Hepatocyte (in vitro differentiated cells): ENCODE results near the gene NDFIP2. TPM values are rescaled to one million over a fixed set of nuclear protein-coding genes. Genes with fewer than 3 reads are reported as not detected.
"Not testable (repeated sequence)": the region's sequence is repeated elsewhere in the genome, so short reads cannot be mapped to it uniquely, and the experiment has no call there.

Source experiments
- DNase-seq: peaks from one replicate; pipeline ENCODE4 v3.0.0-alpha.2; 2016; ENCODE audit warnings: low spot score
- H2AFZ ChIP-seq: fragments of 200-600 bp; sonication (generic); 2 replicates; pipeline ENCODE4 v1.6.0; 2016; ENCODE audit warnings: antibody characterized with exemption, mild to moderate bottlenecking
- H3K27ac ChIP-seq: fragments of 200-600 bp; sonication (generic); 2 replicates; pipeline ENCODE4 v1.5.1; 2016; ENCODE audit warnings: mild to moderate bottlenecking
- H3K27me3 ChIP-seq: fragments of 200-600 bp; sonication (generic); 2 replicates; pipeline ENCODE4 v1.6.1; 2016
- H3K36me3 ChIP-seq: fragments of 200-600 bp; sonication (generic); replicated peaks from 2 replicates; pipeline ENCODE4 v1.5.1; 2016; ENCODE audit warnings: low read depth; ENCODE audit not compliant: insufficient read depth
- H3K4me1 ChIP-seq: fragments of 200-600 bp; sonication (generic); 2 replicates; pipeline ENCODE4 v1.5.1; 2016; ENCODE audit warnings: mild to moderate bottlenecking, moderate library complexity; ENCODE audit not compliant: insufficient read depth
- H3K4me2 ChIP-seq: fragments of 200-600 bp; sonication (generic); 2 replicates; pipeline ENCODE4 v1.6.0; 2016
- H3K4me3 ChIP-seq: fragments of 200-600 bp; sonication (generic); 2 replicates; pipeline ENCODE4 v1.5.1; 2016; ENCODE audit warnings: mild to moderate bottlenecking
- H3K79me2 ChIP-seq: fragments of 200-600 bp; sonication (generic); 2 replicates; pipeline ENCODE4 v1.6.0; 2017; ENCODE audit warnings: mild to moderate bottlenecking
- H3K9me2 ChIP-seq: fragments of 200-600 bp; sonication (generic); replicated peaks from 2 replicates; pipeline ENCODE4 v1.6.0; 2017; ENCODE audit warnings: mild to moderate bottlenecking; ENCODE audit not compliant: insufficient read depth
- H3K9me3 ChIP-seq: fragments of 200-600 bp; sonication (generic); 2 replicates; pipeline ENCODE4 v1.5.1; 2016; ENCODE audit warnings: low read depth, mild to moderate bottlenecking
- H4K20me1 ChIP-seq: fragments of 200-600 bp; sonication (generic); 2 replicates; pipeline ENCODE4 v1.6.0; 2016; ENCODE audit warnings: mild to moderate bottlenecking; ENCODE audit not compliant: insufficient read depth, poor library complexity, severe bottlenecking
- CTCF ChIP-seq: fragments of 200-600 bp; sonication (generic); IDR thresholded peaks from 2 replicates; pipeline ENCODE4 v1.5.1; 2016; ENCODE audit warnings: antibody characterized with exemption, mild to moderate bottlenecking; ENCODE audit not compliant: poor library complexity
- EZH2 ChIP-seq: fragments of 200-600 bp; sonication (generic); IDR thresholded peaks from 2 replicates; pipeline ENCODE4 v1.6.1; 2016; ENCODE audit warnings: antibody characterized with exemption, mild to moderate bottlenecking, borderline replicate concordance
- EZH2phosphoT487 ChIP-seq: fragments of 200-600 bp; sonication (generic); IDR thresholded peaks from one replicate; pipeline ENCODE4 v1.6.1; 2018; ENCODE audit warnings: antibody characterized with exemption, mild to moderate bottlenecking, low read depth, moderate library complexity; ENCODE audit not compliant: unreplicated experiment, severe bottlenecking
- WGBS: methylation state at CpG from one replicate; pipeline ENCODE4 v1.1.6; 2016; ENCODE audit warnings: low lambda C conversion rate; ENCODE audit errors: missing lambda C conversion rate; 5-methylcytosine and 5-hydroxymethylcytosine counted together
- polyA plus RNA-seq: library from polyadenylated mRNA; unstranded; fragments of >200 nt; fragmentation: Nextera tagmentation; extraction: Ambion mirVana; gene quantifications from 2 replicates; pipeline ENCODE4 v1.2.1, GENCODE V29; 2016
- total RNA-seq: library from RNA; depleted of rRNA; stranded (reverse); fragments of >200 nt; gene quantifications from 2 replicates; pipeline ENCODE4 v1.2.3, GENCODE V29; 2014

Gene NDFIP2
- total and polyA plus RNA-seq, 2 experiments from 2014 or later = 54.4 to 80.2 TPM

DNA sequence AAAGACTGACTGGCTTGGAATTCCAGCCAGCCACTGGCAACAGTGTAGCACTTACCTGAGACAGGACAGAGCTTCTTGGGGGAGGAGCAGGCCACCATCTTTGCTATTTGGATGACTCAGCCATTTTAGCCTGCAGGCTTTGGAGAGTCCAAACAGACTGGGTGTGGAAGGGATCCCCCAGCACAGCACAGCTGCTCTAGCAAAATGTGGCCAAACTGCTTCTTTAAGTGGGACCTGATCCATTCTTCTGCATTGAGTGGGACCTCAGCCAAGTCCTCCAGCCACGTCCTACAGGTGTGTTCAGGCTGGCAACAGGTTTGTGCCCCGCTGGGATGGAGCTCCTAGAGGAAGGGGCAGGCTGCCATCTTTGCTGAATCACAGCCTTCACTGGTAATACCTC is 80.0 kb downstream of the NDFIP2 start:
- no peak for DNase-seq
- Histone ChIP-seq H3K9me3 (peaks cover 3% of the 10 kb centered on the region), H3K27me3 (no peaks in the 10 kb centered on the region), H3K4me1 (no peaks in the 10 kb centered on the region), H3K4me2 (no peak overlapping the region), H4K20me1 (no peaks in the 10 kb centered on the region), H3K36me3 (no peaks in the 10 kb centered on the region), H3K27ac (no peak overlapping the region), H2AFZ (no peak overlapping the region), H3K4me3 (no peak overlapping the region), H3K79me2 (no peaks in the 10 kb centered on the region), H3K9me2 (no peaks in the 10 kb centered on the region)
- TF ChIP-seq EZH2phosphoT487 = no peak
- no peak for TF ChIP-seq EZH2
- no peak for TF ChIP-seq CTCF
- WGBS = 94% methylated on average over 2 of the region's 2 CpGs

DNA sequence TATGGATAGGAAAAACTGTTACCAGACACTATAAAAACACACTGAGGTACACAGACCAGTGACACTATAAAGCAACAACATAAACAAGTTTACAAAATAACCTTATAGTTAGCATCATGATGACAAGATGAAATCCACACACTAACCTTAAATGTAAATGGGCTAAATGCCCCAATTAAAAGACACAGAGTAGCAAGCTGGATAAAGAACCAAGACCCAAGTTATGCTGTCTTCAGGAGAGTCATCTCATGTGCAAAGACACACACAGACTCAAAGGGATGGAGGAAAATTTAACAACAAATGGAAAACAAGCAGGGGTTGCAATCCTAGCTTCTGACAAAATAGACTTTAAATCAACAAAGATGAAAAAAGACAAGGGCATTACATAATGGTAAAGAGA is 81.6 kb downstream of the NDFIP2 start:
- no peaks in the 10 kb centered on the region for H3K36me3 ChIP-seq
- H3K4me1 ChIP-seq = no peaks in the 10 kb centered on the region
- no peak overlapping the region for H3K4me3 ChIP-seq
- no peak overlapping the region for H2AFZ ChIP-seq
- no peak overlapping the region for H3K4me2 ChIP-seq
- DNase-seq = no peak
- H4K20me1 ChIP-seq = no peaks in the 10 kb centered on the region
- TF ChIP-seq CTCF (no peak), EZH2 (no peak), EZH2phosphoT487 (no peak)
- H3K27me3 ChIP-seq = no peaks in the 10 kb centered on the region
- peaks cover 3% of the 10 kb centered on the region for H3K9me3 ChIP-seq
- H3K9me2 ChIP-seq = no peaks in the 10 kb centered on the region
- no peak overlapping the region for H3K27ac ChIP-seq
- H3K79me2 ChIP-seq = no peaks in the 10 kb centered on the region

DNA sequence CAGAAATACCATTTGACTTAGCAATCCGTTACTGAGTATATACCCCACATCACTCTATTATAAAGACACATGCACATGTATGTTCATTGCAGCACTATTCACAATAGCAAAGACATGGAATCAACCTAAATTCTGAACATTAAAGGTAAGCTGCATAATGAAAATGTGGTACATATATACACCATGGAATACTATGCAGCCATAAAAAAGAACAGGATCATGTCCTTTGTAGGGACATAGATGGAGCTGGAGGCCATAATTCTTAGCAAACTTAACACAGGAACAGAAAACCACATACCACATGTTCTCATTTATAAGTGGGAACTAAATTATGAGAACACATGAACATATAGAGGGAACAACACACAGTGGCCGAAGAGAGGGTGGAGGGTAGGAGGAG is 85.2 kb downstream of the NDFIP2 start:
- WGBS = 96% methylated on average over 2 of the region's 2 CpGs
- Histone ChIP-seq H3K9me3 (peaks cover 3% of the 10 kb centered on the region), H3K36me3 (no peaks in the 10 kb centered on the region), H3K4me2 (no peak overlapping the region), H3K4me1 (no peaks in the 10 kb centered on the region), H3K4me3 (no peak overlapping the region), H3K9me2 (no peaks in the 10 kb centered on the region), H2AFZ (no peak overlapping the region), H3K27ac (no peak overlapping the region), H3K27me3 (no peaks in the 10 kb centered on the region), H4K20me1 (no peaks in the 10 kb centered on the region), H3K79me2 (no peaks in the 10 kb centered on the region)
- DNase-seq = no peak
- TF ChIP-seq CTCF (no peak), EZH2 (no peak), EZH2phosphoT487 (no peak)

GRCh38 chr13:79571147-79571546 is 90.2 kb downstream of the NDFIP2 start:
- H3K79me2 ChIP-seq = no peaks in the 10 kb centered on the region
- no peaks in the 10 kb centered on the region for H3K9me3 ChIP-seq
- no peak for TF ChIP-seq CTCF
- no peak for TF ChIP-seq EZH2phosphoT487
- TF ChIP-seq EZH2 = no peak
- DNase-seq = no peak
- H3K4me1 ChIP-seq = no peaks in the 10 kb centered on the region
- WGBS = 9% methylated on average over 1 of the region's 1 CpG
- no peaks in the 10 kb centered on the region for H3K9me2 ChIP-seq
- H3K4me3 ChIP-seq = no peak overlapping the region
- H3K27ac ChIP-seq = no peak overlapping the region
- no peaks in the 10 kb centered on the region for H3K27me3 ChIP-seq
- H2AFZ ChIP-seq = no peak overlapping the region
- H3K4me2 ChIP-seq = peak overlapping the region; percentile 8
- no peaks in the 10 kb centered on the region for H3K36me3 ChIP-seq
- no peaks in the 10 kb centered on the region for H4K20me1 ChIP-seq

DNA sequence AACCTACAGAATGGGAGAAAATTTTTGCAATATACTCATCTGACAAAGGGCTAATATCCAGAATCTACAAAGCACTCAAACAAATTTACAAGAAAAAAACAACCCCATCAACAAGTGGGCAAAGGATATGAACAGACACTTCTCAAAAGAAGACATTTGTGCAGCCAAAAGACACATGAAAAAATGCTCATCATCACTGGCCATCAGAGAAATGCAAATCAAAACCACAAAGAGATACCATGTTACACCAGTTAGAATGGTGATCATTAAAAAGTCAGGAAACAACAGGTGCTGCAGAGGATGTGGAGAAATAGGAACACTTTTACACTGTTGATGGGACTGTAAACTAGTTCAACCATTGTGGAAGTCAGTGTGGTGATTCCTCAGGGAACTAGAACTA is 92.9 kb downstream of the NDFIP2 start:
- H4K20me1 ChIP-seq, H2AFZ ChIP-seq, H3K4me1 ChIP-seq, H3K27ac ChIP-seq, H3K79me2 ChIP-seq, H3K27me3 ChIP-seq, H3K4me2 ChIP-seq, H3K9me2 ChIP-seq, H3K4me3 ChIP-seq, H3K9me3 ChIP-seq, DNase-seq, H3K36me3 ChIP-seq: not testable (repeated sequence)
